Suprapubic skin (tissue), 4 donors: ENCODE data around the gene TTC1. TPM values are rescaled to one million over a fixed set of nuclear protein-coding genes. Genes with fewer than 3 reads are reported as not detected.

Source experiments
- DNase-seq, 2 donors: peaks; one replicate each; pipeline ENCODE4 v3.0.0-alpha.2; 2019; ENCODE audit warnings: low spot score in 2 of 2
- H3K27ac ChIP-seq: fragments of 200-600 bp; sonication (generic); one replicate; pipeline ENCODE4 v1.5.1; 2019
- H3K27me3 ChIP-seq: fragments of 200-600 bp; sonication (generic); one replicate; pipeline ENCODE4 v1.5.1; 2019
- H3K36me3 ChIP-seq: fragments of 200-600 bp; sonication (generic); one replicate; pipeline ENCODE4 v1.5.1; 2019
- H3K4me1 ChIP-seq: fragments of 200-600 bp; sonication (generic); one replicate; pipeline ENCODE4 v1.5.1; 2019
- H3K4me3 ChIP-seq: fragments of 200-600 bp; sonication (generic); one replicate; pipeline ENCODE4 v1.5.1; 2019; ENCODE audit warnings: mild to moderate bottlenecking
- H3K9me3 ChIP-seq: fragments of 200-600 bp; sonication (generic); one replicate; pipeline ENCODE4 v1.5.1; 2019
- CTCF ChIP-seq, 2 donors: fragments of 200-600 bp in 1 of 2; fragments of 450-650 bp in 1 of 2; sonication (generic) in 1 of 2; IDR thresholded peaks; one replicate each; pipeline ENCODE4 v1.5.1; 2016 to 2019; ENCODE audit warnings: antibody characterized with exemption in 2 of 2, mild to moderate bottlenecking in 1 of 2, moderate library complexity in 1 of 2
- EP300 ChIP-seq: sonication (generic); formaldehyde crosslinking; IDR thresholded peaks from one replicate; pipeline ENCODE4 v1.6.1; 2017; ENCODE audit warnings: antibody characterized with exemption
- POLR2A ChIP-seq, 2 donors: fragments of 450-650 bp; IDR thresholded peaks; one replicate each; pipeline ENCODE4 v1.6.1; 2017; ENCODE audit warnings: antibody characterized with exemption in 2 of 2, mild to moderate bottlenecking in 2 of 2, moderate library complexity in 2 of 2
- POLR2AphosphoS5 ChIP-seq, 3 donors: sonication (generic); formaldehyde crosslinking; IDR thresholded peaks; one replicate each; pipeline ENCODE4 v1.6.1; 2017; ENCODE audit warnings: antibody characterized with exemption in 3 of 3
- WGBS: methylation state at CpG from one replicate; pipeline ENCODE4 v1.1.5; 2018; 5-methylcytosine and 5-hydroxymethylcytosine counted together
- total RNA-seq, 4 donors: library from RNA; depleted of rRNA; stranded (reverse); fragments of >200 nt; gene quantifications; one replicate each; pipeline ENCODE4 v1.1.0, GENCODE V29; 2016

TTC1 gene
- total RNA-seq, 4 donors from 2014 or later: 26.1 to 39.1 (median 30.5) TPM

GRCh38 chr5:160054047-160054446 lies 45.1 kb downstream of the TTC1 start:
- H3K4me3 ChIP-seq: no peak overlapping the region
- TF ChIP-seq POLR2A (IDR thresholded peaks at IDR 0.05): no peak
- no peak for TF ChIP-seq CTCF (IDR thresholded peaks at IDR 0.05)
- TF ChIP-seq EP300: no peak
- H3K27me3 ChIP-seq: no peaks in the 10 kb centered on the region
- H3K4me1 ChIP-seq: no peaks in the 10 kb centered on the region
- DNase-seq: no peak
- peaks cover 81% of the 10 kb centered on the region for H3K36me3 ChIP-seq
- 100% methylated on average over 1 of the region's 1 CpG for WGBS
- no peak overlapping the region for H3K27ac ChIP-seq
- no peaks in the 10 kb centered on the region for H3K9me3 ChIP-seq

- H3K4me3 ChIP-seq: no peak overlapping the region
- WGBS: 83% methylated on average over 2 of the region's 2 CpGs
- H3K36me3 ChIP-seq: peaks cover 80% of the 10 kb centered on the region
- no peaks in the 10 kb centered on the region for H3K4me1 ChIP-seq
- TF ChIP-seq POLR2AphosphoS5 (IDR thresholded peaks at IDR 0.05) (no peak), EP300 (no peak), CTCF (IDR thresholded peaks at IDR 0.05) (no peak), POLR2A (IDR thresholded peaks at IDR 0.05) (no peak)
- no peaks in the 10 kb centered on the region for H3K27me3 ChIP-seq
- no peaks in the 10 kb centered on the region for H3K9me3 ChIP-seq
- no peak for DNase-seq
- H3K27ac ChIP-seq: no peak overlapping the region
Observed at GRCh38 chr5:160054831-160055230, 45.9 kb downstream of the TTC1 start.

GRCh38 chr5:160057256-160057655 lies 48.3 kb downstream of the TTC1 start:
- DNase-seq: no peak
- peaks cover 4% of the 10 kb centered on the region for H3K4me1 ChIP-seq
- 79% methylated on average over 4 of the region's 4 CpGs for WGBS
- no peak overlapping the region for H3K27ac ChIP-seq
- no peaks in the 10 kb centered on the region for H3K9me3 ChIP-seq
- no peak for TF ChIP-seq EP300
- TF ChIP-seq POLR2AphosphoS5 (IDR thresholded peaks at IDR 0.05): no peak
- no peak for TF ChIP-seq CTCF (IDR thresholded peaks at IDR 0.05)
- TF ChIP-seq POLR2A (IDR thresholded peaks at IDR 0.05): no peak
- H3K27me3 ChIP-seq: no peaks in the 10 kb centered on the region
- H3K36me3 ChIP-seq: peaks cover 62% of the 10 kb centered on the region
- H3K4me3 ChIP-seq: no peak overlapping the region

GRCh38 chr5:160060001-160060400 lies 51.1 kb downstream of the TTC1 start:
- H3K4me3 ChIP-seq: no peak overlapping the region
- H3K27me3 ChIP-seq: no peaks in the 10 kb centered on the region
- no peak for TF ChIP-seq POLR2AphosphoS5 (IDR thresholded peaks at IDR 0.05)
- no peak for TF ChIP-seq EP300
- TF ChIP-seq CTCF (IDR thresholded peaks at IDR 0.05): no peak
- TF ChIP-seq POLR2A (IDR thresholded peaks at IDR 0.05): no peak
- H3K27ac ChIP-seq: no peak overlapping the region
- DNase-seq: no peak
- WGBS: 74% methylated on average over 4 of the region's 4 CpGs
- H3K4me1 ChIP-seq: peaks cover 23% of the 10 kb centered on the region
- no peaks in the 10 kb centered on the region for H3K9me3 ChIP-seq
- H3K36me3 ChIP-seq: peaks cover 46% of the 10 kb centered on the region

- Histone ChIP-seq H3K9me3 (no peaks in the 10 kb centered on the region), H3K27me3 (no peaks in the 10 kb centered on the region), H3K4me1 (peaks cover 33% of the 10 kb centered on the region), H3K36me3 (peaks cover 32% of the 10 kb centered on the region), H3K27ac (no peak overlapping the region), H3K4me3 (no peak overlapping the region)
- no peak for DNase-seq
- TF ChIP-seq CTCF (IDR thresholded peaks at IDR 0.05) (no peak), POLR2A (IDR thresholded peaks at IDR 0.05) (no peak), EP300 (no peak), POLR2AphosphoS5 (IDR thresholded peaks at IDR 0.05) (no peak)
- WGBS: 79% methylated on average over 3 of the region's 3 CpGs
Observed at GRCh38 chr5:160061770-160062169, 52.8 kb downstream of the TTC1 start.
